Measurements from ENCODE around the gene MITF.

MITF gene

GRCh38 chr3:69819282-69819681 lies 80.0 kb downstream of the MITF start:
- no peak overlapping the region for H3K4me3 ChIP-seq (ENCODE audit: low read depth, low read length)
- TF ChIP-seq CTCF (IDR thresholded peaks at IDR 0.05; ENCODE audit: low read depth, low read length, missing control alignments): no peak
- no peak for DNase-seq (ENCODE audit: low read depth)
- in situ Hi-C loops (cut with HindIII; ENCODE audit: low sequenced_read_pairs): no loop called here

GRCh38 chr3:69821133-69821532 lies 81.9 kb downstream of the MITF start:
- TF ChIP-seq CTCF (IDR thresholded peaks at IDR 0.05; ENCODE audit: low read depth, low read length, missing control alignments): no peak
- no peak overlapping the region for H3K4me3 ChIP-seq (ENCODE audit: low read depth, low read length)
- in situ Hi-C loops (cut with HindIII; ENCODE audit: low sequenced_read_pairs): no loop called here
- no peak for DNase-seq (ENCODE audit: low read depth)

GRCh38 chr3:69823743-69824142 lies 84.5 kb downstream of the MITF start:
- TF ChIP-seq CTCF (IDR thresholded peaks at IDR 0.05; ENCODE audit: low read depth, low read length, missing control alignments): no peak
- no peak for DNase-seq (ENCODE audit: low read depth)
- in situ Hi-C loops (cut with HindIII; ENCODE audit: low sequenced_read_pairs): no loop called here
- H3K4me3 ChIP-seq (ENCODE audit: low read depth, low read length): no peak overlapping the region

- no peak for DNase-seq (ENCODE audit: low read depth)
- in situ Hi-C loops (cut with HindIII; ENCODE audit: low sequenced_read_pairs): no loop called here
- H3K4me3 ChIP-seq (ENCODE audit: low read depth, low read length): no peak overlapping the region
- no peak for TF ChIP-seq CTCF (IDR thresholded peaks at IDR 0.05; ENCODE audit: low read depth, low read length, missing control alignments)
These were observed 86.2 kb downstream of the MITF start for GRCh38 chr3:69825446-69825845.

- DNase-seq (ENCODE audit: low read depth): no peak
- no peak for TF ChIP-seq CTCF (IDR thresholded peaks at IDR 0.05; ENCODE audit: low read depth, low read length, missing control alignments)
- in situ Hi-C loops (cut with HindIII; ENCODE audit: low sequenced_read_pairs): no loop called here
- no peak overlapping the region for H3K4me3 ChIP-seq (ENCODE audit: low read depth, low read length)
These were observed 87.9 kb downstream of the MITF start for GRCh38 chr3:69827127-69827526.

GRCh38 chr3:69828817-69829216 lies 89.6 kb downstream of the MITF start:
- no peak for DNase-seq (ENCODE audit: low read depth)
- no peak overlapping the region for H3K4me3 ChIP-seq (ENCODE audit: low read depth, low read length)
- in situ Hi-C loops (cut with HindIII; ENCODE audit: low sequenced_read_pairs): no loop called here
- no peak for TF ChIP-seq CTCF (IDR thresholded peaks at IDR 0.05; ENCODE audit: low read depth, low read length, missing control alignments)

- no peak for TF ChIP-seq CTCF (IDR thresholded peaks at IDR 0.05; ENCODE audit: low read depth, low read length, missing control alignments)
- DNase-seq (ENCODE audit: low read depth): no peak
- in situ Hi-C loops (cut with HindIII; ENCODE audit: low sequenced_read_pairs): no loop called here
- H3K4me3 ChIP-seq (ENCODE audit: low read depth, low read length): no peak overlapping the region
These were observed 90.9 kb downstream of the MITF start for GRCh38 chr3:69830147-69830546.
